Activated CD8-positive, alpha-beta memory T cell treated with anti-CD3 and anti-CD28 coated beads for 36 hours (primary cell): ENCODE measurements around the gene LRRC4C. TPM values are rescaled to one million over a fixed set of nuclear protein-coding genes. Genes with fewer than 3 reads are reported as not detected.

ENCODE experiments used
- CTCF ChIA-PET: fragments of 350-600 bp; sonication (Branson Sonifier 250); formaldehyde crosslinking; loops from one replicate; lab custom pipeline; 2021; ENCODE audit warnings: antibody characterized with exemption; lab: Charles Lee
- POLR2A ChIA-PET: fragments of 350-600 bp; sonication (Branson Sonifier 250); formaldehyde crosslinking; loops from one replicate; lab custom pipeline; 2021; ENCODE audit warnings: antibody characterized with exemption; lab: Charles Lee
- total RNA-seq, 2 experiments: library from RNA; stranded (reverse); gene quantifications; one replicate each; pipeline ENCODE4 v1.2.3, GENCODE V29; 2021

Gene LRRC4C
- total RNA-seq, 2 experiments from 2014 or later, result not detected

DNA sequence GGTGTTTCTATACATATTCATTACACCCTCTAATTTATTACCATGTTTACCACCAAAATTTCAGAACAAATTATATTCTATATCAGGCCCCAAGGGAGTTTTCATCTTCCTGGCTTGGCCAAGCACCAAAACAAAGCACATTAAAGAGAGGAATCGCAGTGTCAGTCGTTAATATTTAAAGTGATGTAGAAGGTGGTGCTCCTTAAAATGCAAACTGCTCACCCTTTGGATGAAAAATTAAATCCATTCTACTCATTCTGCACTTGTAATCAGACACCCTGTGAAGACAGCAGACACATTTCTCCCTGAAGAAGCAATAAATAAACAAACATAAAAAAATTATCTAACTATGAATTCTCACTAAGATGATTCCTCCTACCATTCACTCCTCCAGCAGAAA is 113.4 kb downstream of the LRRC4C start:
- ChIA-PET POLR2A (no interaction called here), CTCF (no interaction called here)

DNA sequence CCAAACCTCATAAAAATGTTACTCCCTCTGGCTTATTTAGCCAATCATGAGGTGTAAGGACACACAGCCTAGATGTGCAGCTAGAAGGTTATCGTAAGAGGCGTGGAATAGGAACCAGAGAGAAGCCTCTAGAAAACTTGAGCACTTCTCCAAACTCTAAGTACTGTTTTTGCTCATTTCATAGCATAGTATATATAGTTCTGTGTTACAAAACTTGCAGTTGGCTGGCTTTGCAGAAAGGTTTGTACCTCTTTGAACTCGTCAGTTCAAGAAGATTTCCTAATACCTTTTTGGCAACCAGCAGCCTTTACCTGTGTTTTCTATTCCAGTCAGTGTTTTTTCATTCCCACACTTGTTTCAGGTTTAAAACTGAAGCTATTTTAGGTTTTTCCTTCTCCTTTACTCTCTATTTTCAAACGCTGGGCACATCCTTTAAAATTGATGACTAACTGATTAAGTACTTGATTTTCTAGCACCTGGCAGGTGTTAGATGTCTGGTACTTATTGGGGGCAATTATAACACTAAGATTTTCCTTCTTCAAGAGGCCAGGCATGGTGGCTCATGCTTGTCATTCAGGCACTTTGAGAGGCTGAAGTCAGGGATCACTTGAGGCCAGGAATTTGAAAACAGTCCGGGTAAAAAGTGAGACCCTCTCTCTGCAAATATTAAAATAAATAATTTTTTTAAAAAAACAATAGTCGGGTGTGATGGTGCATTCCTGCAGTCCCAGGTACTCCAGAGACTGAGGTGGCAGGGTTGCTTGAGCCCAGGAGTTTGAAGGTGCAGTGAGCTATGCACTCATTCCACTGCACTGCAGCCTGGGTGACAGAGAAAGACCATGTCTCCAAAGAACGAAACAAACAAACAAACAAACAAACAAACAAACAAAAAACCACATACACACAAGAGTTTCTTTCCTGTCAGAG is 125.2 kb downstream of the LRRC4C start:
- POLR2A ChIA-PET, result no interaction called here
- CTCF ChIA-PET, result interaction anchor here (0.6 kb wide), 1 partner anchor 382 kb away, joined by 5 read pairs; no protein-coding TSS in a partner anchor

DNA sequence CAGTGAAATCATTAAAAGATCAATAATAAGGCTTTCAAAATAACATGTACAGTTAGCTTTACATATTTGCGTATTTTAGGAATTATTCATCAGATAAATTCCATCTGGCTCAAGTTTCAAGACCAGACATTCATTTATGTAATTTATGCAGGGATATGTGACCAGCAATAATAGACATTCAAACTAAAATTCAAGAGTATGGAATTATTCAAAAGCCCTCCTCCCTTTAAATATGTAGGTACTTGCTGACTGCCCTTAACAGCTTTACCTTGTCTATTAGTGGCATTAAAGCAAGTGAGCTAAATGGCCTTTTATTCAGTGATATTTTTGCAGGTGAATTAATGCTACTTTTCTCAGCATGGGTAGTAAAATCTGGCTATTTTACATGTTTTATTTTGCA is 126.1 kb downstream of the LRRC4C start:
- CTCF ChIA-PET, result interaction anchor here (0.6 kb wide), 1 partner anchor 381 kb away, joined by 5 read pairs; no protein-coding TSS in a partner anchor

GRCh38 chr11:41328324-41328723 is 131.1 kb downstream of the LRRC4C start:
- CTCF ChIA-PET, result no interaction called here

More for the DNA sequence above, 126.1 kb downstream of the LRRC4C start:
- POLR2A ChIA-PET, result no interaction called here

DNA sequence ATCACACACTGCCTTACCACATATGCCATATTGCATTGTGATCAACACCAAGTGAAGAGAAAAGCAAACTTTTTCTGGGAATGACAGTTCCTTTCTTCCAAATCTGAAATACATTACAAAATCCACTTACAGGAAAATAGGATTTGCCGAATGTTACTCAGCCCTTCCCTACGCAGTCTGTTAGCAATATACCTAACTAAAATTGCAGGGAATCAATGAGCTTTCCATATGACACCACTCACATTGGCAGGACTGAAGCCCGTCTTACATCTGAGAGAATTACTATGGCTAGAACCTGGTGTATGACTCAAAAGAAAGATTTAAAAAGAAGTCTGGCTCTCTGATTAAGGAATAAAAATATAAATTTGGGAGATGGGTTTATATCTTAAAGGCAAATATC is 136.0 kb downstream of the LRRC4C start:
- ChIA-PET POLR2A (no interaction called here), CTCF (no interaction called here)

More at GRCh38 chr11:41328324-41328723, 131.1 kb downstream of the LRRC4C start:
- POLR2A ChIA-PET, result no interaction called here

DNA sequence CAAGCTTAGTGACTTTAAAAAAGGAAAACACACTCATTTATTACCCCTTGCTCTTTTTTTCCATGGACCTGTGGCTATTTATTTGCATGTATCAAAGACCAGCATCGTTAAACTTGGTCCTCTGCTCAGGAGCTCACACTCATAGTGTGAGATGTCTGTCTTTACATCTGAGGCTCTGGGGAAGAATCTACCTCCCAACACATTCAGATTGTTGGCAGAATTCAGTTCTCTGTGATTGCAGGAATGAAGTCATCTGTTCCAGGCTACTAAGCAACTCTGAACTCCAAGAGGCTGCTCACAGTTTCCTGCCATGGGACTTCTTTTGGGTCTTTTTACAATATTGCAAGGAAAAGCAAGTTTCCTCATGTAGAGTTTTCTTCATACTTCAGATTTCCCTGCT is 138.8 kb downstream of the LRRC4C start:
- ChIA-PET POLR2A (no interaction called here), CTCF (no interaction called here)

GRCh38 chr11:41320238-41320637 is 139.2 kb downstream of the LRRC4C start:
- ChIA-PET CTCF (no interaction called here), POLR2A (no interaction called here)

GRCh38 chr11:41319434-41319833 is 140.0 kb downstream of the LRRC4C start:
- ChIA-PET CTCF (no interaction called here), POLR2A (no interaction called here)

DNA sequence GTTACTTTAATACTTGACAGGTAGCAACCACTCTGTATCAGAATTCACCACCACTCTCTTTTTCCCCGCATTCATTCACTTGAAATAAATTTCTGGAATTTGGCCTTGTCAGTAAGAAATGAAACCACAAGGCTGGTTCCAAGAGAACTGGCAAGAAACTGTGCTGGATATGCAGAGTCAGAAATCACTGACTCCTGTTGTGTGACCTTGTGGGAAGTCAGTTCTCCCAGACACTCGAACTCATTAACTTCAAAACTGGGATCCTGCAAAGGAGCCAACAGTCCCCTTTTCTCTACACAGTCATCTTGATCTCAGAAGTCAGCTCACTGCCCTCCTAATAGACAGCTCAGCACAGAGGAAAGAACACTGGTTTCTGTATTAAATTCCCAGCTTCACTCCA is 142.7 kb downstream of the LRRC4C start:
- ChIA-PET CTCF (no interaction called here), POLR2A (no interaction called here)

- CTCF ChIA-PET, result no interaction called here
- POLR2A ChIA-PET, result no interaction called here
Measured at GRCh38 chr11:41313226-41313625, 146.2 kb downstream of the LRRC4C start.

DNA sequence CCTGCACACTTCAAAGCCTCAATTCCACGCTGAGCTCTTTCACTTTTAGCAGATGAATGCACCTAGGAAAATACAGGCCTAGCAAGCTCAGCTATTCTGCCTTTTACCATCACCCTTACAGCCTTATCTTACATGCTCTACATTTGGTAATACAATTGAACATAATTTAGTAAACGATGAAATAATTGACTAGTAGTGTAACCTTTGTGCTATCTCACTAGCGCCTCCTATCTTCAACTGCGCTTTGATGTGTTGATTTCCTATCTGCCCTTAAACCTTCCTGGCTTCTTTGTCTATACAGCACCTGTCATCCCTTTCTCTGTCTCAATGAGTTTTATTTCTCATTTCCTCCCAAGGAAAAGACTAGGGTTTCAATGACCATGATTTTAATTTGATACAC is 149.7 kb downstream of the LRRC4C start:
- ChIA-PET CTCF (no interaction called here), POLR2A (no interaction called here)

- ChIA-PET POLR2A (no interaction called here), CTCF (no interaction called here)
Measured at GRCh38 chr11:41309111-41309522, 150.3 kb downstream of the LRRC4C start.

DNA sequence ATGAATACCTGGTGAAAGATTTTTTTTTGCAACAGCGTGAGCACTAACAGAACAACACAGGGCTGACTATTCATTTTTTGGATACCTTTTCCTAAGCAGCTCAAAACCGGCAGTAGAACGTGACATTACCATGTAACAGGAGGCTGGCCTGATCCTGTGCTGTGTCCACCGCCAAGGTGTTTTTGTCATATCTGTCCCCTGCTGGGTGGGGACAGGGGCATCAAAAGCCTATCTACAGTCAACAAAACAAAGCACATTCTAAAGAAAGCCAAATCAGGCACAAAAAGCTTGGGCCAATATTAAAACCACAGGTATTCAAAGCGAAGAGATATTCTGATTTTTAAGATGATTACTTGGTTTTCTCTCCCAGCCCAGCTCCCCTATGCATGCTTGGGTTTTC is 151.2 kb downstream of the LRRC4C start:
- CTCF ChIA-PET, result no interaction called here

DNA sequence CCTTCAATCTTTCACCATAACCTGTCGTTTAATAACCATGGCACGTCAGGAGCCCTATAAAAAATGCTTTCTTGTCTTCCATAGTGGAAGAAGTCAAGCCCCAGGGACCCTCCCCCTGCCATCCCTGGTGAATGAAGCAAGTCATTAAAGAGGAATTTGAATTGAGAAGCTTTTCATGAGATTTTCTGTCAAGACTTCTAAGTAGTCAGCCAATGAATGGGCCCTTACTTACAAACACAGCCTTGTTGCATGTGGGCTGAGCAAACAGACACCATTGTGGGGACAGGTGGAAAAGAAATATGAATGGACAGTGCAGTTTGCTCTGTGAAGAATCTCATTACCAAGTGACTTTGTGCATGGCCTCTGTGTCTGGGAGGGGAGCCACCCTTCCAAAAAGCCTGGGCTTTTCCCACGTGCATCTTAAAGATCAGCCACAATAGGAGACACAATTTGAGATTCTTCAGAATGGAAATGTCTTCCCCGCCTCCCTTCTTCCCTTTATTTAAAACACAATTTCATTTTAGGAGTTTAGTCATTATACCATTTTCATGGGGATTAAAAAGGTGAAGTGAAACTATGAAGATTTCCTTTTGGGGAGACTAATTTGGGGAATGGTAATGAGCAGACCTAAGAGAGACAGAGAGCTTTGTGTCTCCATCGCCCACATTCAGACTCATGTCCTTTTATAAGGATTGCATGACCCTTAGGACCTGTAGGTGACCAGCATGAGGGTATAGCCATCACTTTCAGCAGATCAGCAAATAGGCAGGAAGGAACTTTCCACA is 152.0 kb downstream of the LRRC4C start:
- ChIA-PET POLR2A (no interaction called here), CTCF (no interaction called here)

More for the DNA sequence above, 151.2 kb downstream of the LRRC4C start:
- POLR2A ChIA-PET, result no interaction called here

GRCh38 chr11:41306431-41306830 is 153.0 kb downstream of the LRRC4C start:
- ChIA-PET POLR2A (no interaction called here), CTCF (interaction anchor here (0.6 kb wide), 1 partner anchor 158 kb away, joined by 4 read pairs; no protein-coding TSS in a partner anchor)

GRCh38 chr11:41301023-41301422 is 158.4 kb downstream of the LRRC4C start:
- ChIA-PET POLR2A (no interaction called here), CTCF (no interaction called here)

- CTCF ChIA-PET, result no interaction called here
- POLR2A ChIA-PET, result no interaction called here
Measured at GRCh38 chr11:41289408-41289807, 170.0 kb downstream of the LRRC4C start.

DNA sequence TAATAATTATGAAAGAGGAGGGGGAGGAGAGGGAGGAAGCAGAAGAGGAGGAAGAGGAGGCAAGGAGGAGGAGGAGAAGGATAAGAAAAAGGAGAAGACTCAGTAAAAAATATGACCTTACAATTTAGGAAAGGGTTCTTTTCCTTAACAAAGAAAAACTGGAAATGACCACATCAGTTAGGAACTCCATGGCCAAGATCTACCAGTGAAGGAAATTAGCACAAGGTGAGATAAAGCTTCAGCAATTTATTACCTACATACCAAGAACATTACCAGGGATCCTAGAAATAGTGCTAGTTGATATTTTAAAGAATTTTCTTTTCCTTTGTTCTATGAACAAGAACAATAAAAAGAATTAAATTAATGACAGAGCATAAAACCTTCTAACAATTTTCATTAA is 172.7 kb downstream of the LRRC4C start:
- CTCF ChIA-PET, result no interaction called here
- POLR2A ChIA-PET, result no interaction called here

- ChIA-PET POLR2A (no interaction called here), CTCF (no interaction called here)
Measured at GRCh38 chr11:41284354-41284753, 175.1 kb downstream of the LRRC4C start.

DNA sequence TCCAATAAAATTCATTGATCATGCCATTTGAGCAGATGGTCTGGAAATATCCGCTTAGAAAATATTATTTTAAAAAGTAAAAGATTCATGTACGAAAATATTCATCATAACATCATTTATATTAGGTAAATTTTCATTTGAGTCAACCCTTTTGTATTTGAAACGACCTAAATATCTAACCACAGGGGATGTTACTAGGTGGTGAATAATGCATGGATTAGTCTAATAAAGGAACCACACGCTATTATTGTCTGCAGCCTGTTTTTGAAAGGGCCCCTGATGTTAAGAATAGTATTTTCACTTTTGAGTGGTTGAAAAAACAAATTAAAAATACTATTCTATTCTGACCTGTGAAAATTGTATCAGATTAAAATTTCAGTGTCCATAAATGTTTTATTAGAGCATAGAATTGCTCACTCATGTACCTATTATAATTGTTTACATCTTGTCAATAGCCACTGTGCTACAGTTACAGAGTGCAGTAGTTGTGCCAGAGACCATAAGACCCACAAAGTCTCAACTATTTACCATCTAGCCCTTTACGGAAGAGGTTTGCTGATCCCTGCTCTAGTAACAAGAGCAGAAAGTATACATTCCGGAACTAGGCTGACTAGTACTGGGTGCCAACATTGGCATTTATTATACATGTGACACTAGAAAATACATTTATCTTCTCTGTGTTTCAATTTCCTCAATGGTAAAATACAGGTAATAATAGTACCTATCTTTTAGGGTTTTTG is 176.1 kb downstream of the LRRC4C start:
- ChIA-PET POLR2A (no interaction called here), CTCF (no interaction called here)
